ENCODE data around the gene HCCS.

HCCS gene

DNA sequence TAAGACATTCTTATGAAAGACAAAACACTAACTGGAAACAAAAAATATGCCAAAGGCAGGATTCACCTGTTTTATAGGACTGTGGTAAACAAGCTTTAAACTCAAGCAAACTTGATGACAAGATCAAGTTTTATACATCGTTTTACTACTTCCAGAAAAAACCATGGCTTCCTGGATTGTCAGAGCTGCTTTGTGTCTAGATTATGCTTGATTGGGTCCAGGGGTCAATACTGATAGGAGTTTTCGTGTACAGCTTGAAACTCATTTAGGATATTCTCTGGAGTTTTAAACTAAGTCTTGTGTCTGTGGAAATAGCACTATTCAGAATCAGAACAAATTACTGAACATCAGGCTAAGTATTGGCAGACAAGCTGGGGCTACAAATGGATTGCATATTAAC lies 13.0 kb downstream of the HCCS start:
- Histone ChIP-seq H3K4me1 (ENCODE audit: control insufficient read depth, insufficient read depth, low read length) (no peaks in the 10 kb centered on the region), H3K9me3 (ENCODE audit: control insufficient read depth, insufficient read depth, low read length) (no peaks in the 10 kb centered on the region), H3K9ac (ENCODE audit: low read depth, low read length) (no peak overlapping the region), H3K27ac (ENCODE audit: low read depth, low read length) (no peak overlapping the region), H3K4me3 (ENCODE audit: low read depth, low read length) (no peak overlapping the region), H3K27me3 (ENCODE audit: control insufficient read depth, insufficient read depth, low read length) (no peaks in the 10 kb centered on the region), H3K36me3 (ENCODE audit: control insufficient read depth, insufficient read depth, low read length) (peaks cover 37% of the 10 kb centered on the region)

DNA sequence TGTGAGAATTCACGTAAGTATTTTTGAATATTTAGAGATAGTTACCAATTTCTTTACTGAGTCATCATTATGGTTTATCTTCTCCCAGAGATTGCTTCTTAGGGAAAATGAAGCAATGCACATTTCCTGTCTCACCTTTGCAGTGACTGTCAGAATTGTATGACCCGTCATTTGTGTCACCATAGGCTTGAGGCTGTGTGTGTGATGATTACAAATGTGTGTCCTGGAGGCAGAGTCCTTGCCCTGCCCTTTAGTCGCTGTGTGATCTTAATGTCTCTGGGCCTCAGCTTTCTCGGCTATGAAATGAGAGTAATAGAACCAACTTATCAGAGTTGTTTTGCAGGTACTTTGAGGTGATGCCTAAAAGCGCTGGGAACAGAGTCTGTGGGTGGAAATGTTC lies 13.9 kb downstream of the HCCS start:
- peaks cover 27% of the 10 kb centered on the region for H3K36me3 ChIP-seq (ENCODE audit: control insufficient read depth, insufficient read depth, low read length)
- H3K4me1 ChIP-seq (ENCODE audit: control insufficient read depth, insufficient read depth, low read length), result no peaks in the 10 kb centered on the region
- H3K9me3 ChIP-seq (ENCODE audit: control insufficient read depth, insufficient read depth, low read length), result no peaks in the 10 kb centered on the region
- H3K27ac ChIP-seq (ENCODE audit: low read depth, low read length), result no peak overlapping the region
- H3K9ac ChIP-seq (ENCODE audit: low read depth, low read length), result no peak overlapping the region
- no peak overlapping the region for H3K4me3 ChIP-seq (ENCODE audit: low read depth, low read length)
- H3K27me3 ChIP-seq (ENCODE audit: control insufficient read depth, insufficient read depth, low read length), result no peaks in the 10 kb centered on the region

DNA sequence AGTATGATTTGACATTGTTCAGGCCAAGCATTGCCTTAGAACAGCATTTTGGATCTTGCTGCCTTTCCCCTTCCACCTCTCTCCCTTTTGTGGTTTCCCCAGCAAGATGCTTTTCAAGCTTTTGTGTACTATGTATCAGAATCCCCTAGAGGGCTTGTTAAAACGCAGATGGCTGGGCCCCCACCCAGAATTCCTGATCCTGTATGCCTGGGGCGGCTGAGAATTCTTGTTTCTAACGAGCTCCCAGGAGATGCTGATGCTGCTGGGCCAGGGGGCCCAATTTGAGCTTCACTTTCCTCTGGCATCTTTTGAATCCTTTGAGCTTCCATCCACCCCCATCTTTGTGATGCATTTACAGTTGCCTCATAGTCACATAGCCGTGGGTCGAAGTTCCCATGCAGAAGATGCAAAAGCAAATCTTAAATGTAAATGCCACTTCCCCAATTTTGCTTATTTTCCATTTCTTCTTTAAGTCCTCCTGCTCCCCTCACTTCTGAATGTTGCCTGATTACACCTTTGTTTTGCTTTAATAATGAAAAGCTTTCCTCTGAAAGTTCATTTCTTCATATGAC lies 18.5 kb downstream of the HCCS start:
- no peak overlapping the region for H3K27ac ChIP-seq (ENCODE audit: low read depth, low read length)
- H3K4me1 ChIP-seq (ENCODE audit: control insufficient read depth, insufficient read depth, low read length), result no peaks in the 10 kb centered on the region
- no peak overlapping the region for H3K9ac ChIP-seq (ENCODE audit: low read depth, low read length)
- H3K4me3 ChIP-seq (ENCODE audit: low read depth, low read length), result no peak overlapping the region
- no peaks in the 10 kb centered on the region for H3K27me3 ChIP-seq (ENCODE audit: control insufficient read depth, insufficient read depth, low read length)
- H3K9me3 ChIP-seq (ENCODE audit: control insufficient read depth, insufficient read depth, low read length), result no peaks in the 10 kb centered on the region
- no peaks in the 10 kb centered on the region for H3K36me3 ChIP-seq (ENCODE audit: control insufficient read depth, insufficient read depth, low read length)

- Histone ChIP-seq H3K27me3 (ENCODE audit: control insufficient read depth, insufficient read depth, low read length) (no peaks in the 10 kb centered on the region), H3K4me1 (ENCODE audit: control insufficient read depth, insufficient read depth, low read length) (no peaks in the 10 kb centered on the region), H3K36me3 (ENCODE audit: control insufficient read depth, insufficient read depth, low read length) (no peaks in the 10 kb centered on the region), H3K9ac (ENCODE audit: low read depth, low read length) (no peak overlapping the region), H3K27ac (ENCODE audit: low read depth, low read length) (no peak overlapping the region), H3K9me3 (ENCODE audit: control insufficient read depth, insufficient read depth, low read length) (no peaks in the 10 kb centered on the region), H3K4me3 (ENCODE audit: low read depth, low read length) (no peak overlapping the region)
Observed at GRCh38 chrX:11130136-11130535, 19.0 kb downstream of the HCCS start.

DNA sequence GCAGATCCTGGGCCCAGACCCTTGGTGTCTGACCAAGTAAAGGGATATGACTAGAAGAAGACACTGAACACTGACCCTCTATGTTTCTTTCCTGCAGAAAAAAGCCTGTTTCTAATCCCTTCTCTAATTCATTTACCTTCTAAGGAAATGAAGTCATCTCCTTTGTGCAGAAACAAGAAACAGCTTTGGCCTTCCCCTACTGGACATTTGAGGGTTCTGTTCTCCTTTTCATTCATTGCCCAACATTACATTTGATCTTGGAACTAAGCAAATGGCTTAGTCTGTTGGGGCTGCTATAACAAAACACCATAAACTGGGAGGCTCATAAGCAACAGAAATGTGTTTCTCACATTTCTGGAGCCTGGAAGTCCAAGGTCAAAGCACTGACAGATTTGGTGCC lies 20.0 kb downstream of the HCCS start:
- Histone ChIP-seq H3K27ac (ENCODE audit: low read depth, low read length) (no peak overlapping the region), H3K36me3 (ENCODE audit: control insufficient read depth, insufficient read depth, low read length) (no peaks in the 10 kb centered on the region), H3K9ac (ENCODE audit: low read depth, low read length) (no peak overlapping the region), H3K4me3 (ENCODE audit: low read depth, low read length) (no peak overlapping the region), H3K4me1 (ENCODE audit: control insufficient read depth, insufficient read depth, low read length) (no peaks in the 10 kb centered on the region), H3K27me3 (ENCODE audit: control insufficient read depth, insufficient read depth, low read length) (no peaks in the 10 kb centered on the region), H3K9me3 (ENCODE audit: control insufficient read depth, insufficient read depth, low read length) (no peaks in the 10 kb centered on the region)

- no peak overlapping the region for H3K4me3 ChIP-seq (ENCODE audit: low read depth, low read length)
- no peak overlapping the region for H3K27ac ChIP-seq (ENCODE audit: low read depth, low read length)
- no peak overlapping the region for H3K9ac ChIP-seq (ENCODE audit: low read depth, low read length)
- H3K9me3 ChIP-seq (ENCODE audit: control insufficient read depth, insufficient read depth, low read length), result no peaks in the 10 kb centered on the region
- H3K27me3 ChIP-seq (ENCODE audit: control insufficient read depth, insufficient read depth, low read length), result no peaks in the 10 kb centered on the region
- no peaks in the 10 kb centered on the region for H3K4me1 ChIP-seq (ENCODE audit: control insufficient read depth, insufficient read depth, low read length)
- H3K36me3 ChIP-seq (ENCODE audit: control insufficient read depth, insufficient read depth, low read length), result no peaks in the 10 kb centered on the region
Observed at GRCh38 chrX:11135564-11136185, 24.5 kb downstream of the HCCS start.

DNA sequence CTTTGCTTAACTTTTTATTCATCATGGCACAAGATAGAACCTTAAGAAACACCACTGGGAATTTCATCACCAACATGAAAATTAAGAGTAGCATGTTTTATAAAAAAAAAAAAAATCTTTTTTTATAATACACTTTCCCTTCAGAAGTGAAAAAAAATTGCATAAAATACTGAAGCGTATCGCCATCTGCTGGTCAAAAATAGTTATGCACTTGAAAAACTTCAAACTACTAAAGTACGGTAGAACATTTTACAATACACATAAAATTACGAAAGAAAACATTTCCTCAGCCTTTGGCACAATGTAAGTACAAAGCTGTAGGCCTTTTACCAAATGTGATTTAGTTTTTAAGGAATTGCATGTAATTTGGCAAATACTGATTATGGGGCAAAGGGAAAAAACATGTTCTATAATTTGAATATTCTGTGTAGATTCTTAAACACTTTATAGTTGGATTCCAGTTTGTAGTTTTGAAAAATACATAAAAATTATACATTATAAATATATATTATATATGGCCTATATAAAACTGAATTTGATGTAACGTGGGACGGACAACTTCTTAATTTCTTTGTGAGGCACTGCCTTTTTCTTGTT lies 26.5 kb downstream of the HCCS start:
- Histone ChIP-seq H3K9me3 (ENCODE audit: control insufficient read depth, insufficient read depth, low read length) (no peaks in the 10 kb centered on the region), H3K4me1 (ENCODE audit: control insufficient read depth, insufficient read depth, low read length) (no peaks in the 10 kb centered on the region), H3K27me3 (ENCODE audit: control insufficient read depth, insufficient read depth, low read length) (no peaks in the 10 kb centered on the region), H3K36me3 (ENCODE audit: control insufficient read depth, insufficient read depth, low read length) (no peaks in the 10 kb centered on the region), H3K27ac (ENCODE audit: low read depth, low read length) (no peak overlapping the region), H3K4me3 (ENCODE audit: low read depth, low read length) (no peak overlapping the region), H3K9ac (ENCODE audit: low read depth, low read length) (no peak overlapping the region)

DNA sequence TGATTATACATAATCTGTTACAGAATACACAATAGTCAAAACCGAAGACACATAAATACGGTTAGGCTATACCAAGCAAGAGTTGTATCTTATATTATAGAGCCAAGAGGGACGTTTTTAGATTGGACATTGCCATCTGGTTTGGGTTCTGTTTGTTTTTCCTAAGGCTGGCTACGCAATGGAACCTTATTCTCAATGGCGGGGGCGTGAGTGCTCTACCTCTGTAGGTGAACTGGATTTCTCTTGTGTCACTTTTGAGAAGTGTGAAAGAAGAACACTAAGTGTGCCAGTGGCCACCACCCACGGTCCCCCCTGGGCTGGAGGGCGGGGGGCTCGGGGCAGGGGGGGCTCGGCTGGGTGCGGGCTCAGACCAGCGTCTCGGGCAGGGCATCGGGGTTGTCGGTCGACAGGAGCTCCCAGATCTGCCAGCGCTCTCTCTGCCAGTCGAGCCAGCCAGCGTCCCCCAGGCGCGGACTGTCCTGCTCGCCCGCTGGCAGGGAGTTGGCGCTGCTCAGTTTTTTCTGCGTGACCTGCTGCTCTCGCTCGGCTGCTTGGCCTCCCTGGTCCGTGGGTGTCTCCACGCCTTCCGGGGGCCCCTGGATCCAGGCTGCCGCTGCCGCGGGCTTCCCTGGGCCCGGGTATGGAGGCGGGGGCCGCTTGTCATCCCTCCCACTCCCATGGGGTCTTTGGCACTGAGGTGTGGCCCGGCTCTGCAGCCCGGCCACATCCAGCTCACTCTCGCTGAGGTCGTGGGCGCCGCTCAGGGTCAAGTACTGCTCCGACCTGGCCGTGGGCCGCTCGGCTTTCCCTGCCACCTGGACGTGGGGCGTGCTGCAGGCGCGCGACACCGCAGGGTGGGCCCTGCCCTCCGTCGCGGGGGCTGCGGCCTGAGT lies 27.6 kb downstream of the HCCS start:
- H3K36me3 ChIP-seq (ENCODE audit: control insufficient read depth, insufficient read depth, low read length), result no peaks in the 10 kb centered on the region
- H3K27ac ChIP-seq (ENCODE audit: low read depth, low read length), result no peak overlapping the region

GRCh38 chrX:11143931-11144678 lies 33.0 kb downstream of the HCCS start:
- no peaks in the 10 kb centered on the region for H3K27me3 ChIP-seq (ENCODE audit: control insufficient read depth, insufficient read depth, low read length)
- no peaks in the 10 kb centered on the region for H3K9me3 ChIP-seq (ENCODE audit: control insufficient read depth, insufficient read depth, low read length)
- no peaks in the 10 kb centered on the region for H3K36me3 ChIP-seq (ENCODE audit: control insufficient read depth, insufficient read depth, low read length)
- H3K4me1 ChIP-seq (ENCODE audit: control insufficient read depth, insufficient read depth, low read length), result no peaks in the 10 kb centered on the region
- no peak overlapping the region for H3K9ac ChIP-seq (ENCODE audit: low read depth, low read length)
- no peak overlapping the region for H3K27ac ChIP-seq (ENCODE audit: low read depth, low read length)
- no peak overlapping the region; the same call in 1 of the 2 replicates for H3K4me3 ChIP-seq (ENCODE audit: low read depth, low read length)

More for the DNA sequence above, 27.6 kb downstream of the HCCS start:
- no peak overlapping the region for H3K9ac ChIP-seq (ENCODE audit: low read depth, low read length)
- H3K27me3 ChIP-seq (ENCODE audit: control insufficient read depth, insufficient read depth, low read length), result no peaks in the 10 kb centered on the region
- H3K4me3 ChIP-seq (ENCODE audit: low read depth, low read length), result no peak overlapping the region
- H3K9me3 ChIP-seq (ENCODE audit: control insufficient read depth, insufficient read depth, low read length), result no peaks in the 10 kb centered on the region
- H3K4me1 ChIP-seq (ENCODE audit: control insufficient read depth, insufficient read depth, low read length), result no peaks in the 10 kb centered on the region

DNA sequence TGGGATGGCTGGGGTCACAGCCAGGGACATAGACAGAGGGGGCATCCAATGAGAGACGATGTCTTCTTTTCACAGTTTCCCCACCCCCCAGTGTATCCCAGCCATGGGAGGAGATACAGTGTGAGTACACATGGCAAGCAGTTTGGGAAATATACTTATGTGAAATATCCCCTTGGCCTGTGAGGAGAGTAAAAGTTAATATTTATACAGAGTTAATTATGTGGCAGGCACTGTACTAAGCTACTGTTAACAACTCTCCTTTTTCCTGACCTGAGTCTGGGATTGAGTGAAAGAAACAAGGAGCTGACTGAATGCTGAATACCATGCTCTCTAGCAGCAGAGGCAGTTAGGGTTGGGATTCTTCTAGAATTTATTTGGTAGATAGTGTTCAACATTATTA lies 35.3 kb downstream of the HCCS start:
- no peak overlapping the region for H3K4me3 ChIP-seq (ENCODE audit: low read depth, low read length)
- no peak overlapping the region for H3K27ac ChIP-seq (ENCODE audit: low read depth, low read length)
- no peaks in the 10 kb centered on the region for H3K27me3 ChIP-seq (ENCODE audit: control insufficient read depth, insufficient read depth, low read length)
- peaks cover 10% of the 10 kb centered on the region for H3K4me1 ChIP-seq (ENCODE audit: control insufficient read depth, insufficient read depth, low read length)
- no peak overlapping the region for H3K9ac ChIP-seq (ENCODE audit: low read depth, low read length)
- H3K9me3 ChIP-seq (ENCODE audit: control insufficient read depth, insufficient read depth, low read length), result no peaks in the 10 kb centered on the region
- H3K36me3 ChIP-seq (ENCODE audit: control insufficient read depth, insufficient read depth, low read length), result no peaks in the 10 kb centered on the region
